Stimulated activated naive CD8-positive, alpha-beta T cell treated with anti-CD3 and anti-CD28 coated beads, Interleukin-15, amount 100 ng/mL, for 72 hours (primary cell): ENCODE results near the gene TET1.
"Not testable (repeated sequence)": the region's sequence is repeated elsewhere in the genome, so short reads cannot be mapped to it uniquely, and the experiment has no call there.

Experiments used
- ATAC-seq: fragments of 150-1000 bp; cut with Tn5 transposase; 2 replicates; pipeline ENCODE4 v1.10.0; 2021; ENCODE audit warnings: mild to moderate bottlenecking, moderate library complexity
- DNase-seq, 2 donors: peaks; one replicate each; pipeline ENCODE4 v3.0.0; 2021 to 2022
- H3K27ac Mint-ChIP-seq, 2 donors: one replicate each; pipeline ENCODE4 v1.8.0; 2022; ENCODE audit warnings: mild to moderate bottlenecking in 2 of 2, mixed read lengths in 2 of 2, moderate library complexity in 2 of 2
- H3K27me3 Mint-ChIP-seq: one replicate; pipeline ENCODE4 v1.8.0; 2022; ENCODE audit warnings: mixed read lengths
- H3K4me1 Mint-ChIP-seq: one replicate; pipeline ENCODE4 v1.8.0; 2022; ENCODE audit warnings: mild to moderate bottlenecking, mixed read lengths
- H3K4me3 Mint-ChIP-seq, 2 donors: one replicate each; pipeline ENCODE4 v1.8.0; 2022; ENCODE audit warnings: mild to moderate bottlenecking in 2 of 2, mixed read lengths in 2 of 2, moderate library complexity in 1 of 2
- H3K9me3 Mint-ChIP-seq, 2 donors: one replicate each; pipeline ENCODE4 v1.8.0; 2022; ENCODE audit warnings: mixed read lengths in 2 of 2

The TET1 gene

GRCh38 chr10:68625316-68625921 is 65.3 kb downstream of the TET1 start:
- H3K27ac Mint-ChIP-seq: peak overlapping the region in 1 of 2 donors; percentile 55
- H3K27me3 Mint-ChIP-seq: no peaks in the 10 kb centered on the region
- no peaks in the 10 kb centered on the region for H3K9me3 Mint-ChIP-seq
- peaks cover 31% of the 10 kb centered on the region for H3K4me1 Mint-ChIP-seq
- DNase-seq (no peak), ATAC-seq (no peak)
- peak overlapping the region in 1 of 2 donors; percentile 14 for H3K4me3 Mint-ChIP-seq

GRCh38 chr10:68628576-68629127 is 68.5 kb downstream of the TET1 start:
- no peak overlapping the region for H3K4me3 Mint-ChIP-seq
- H3K27ac Mint-ChIP-seq: no peak overlapping the region
- no peaks in the 10 kb centered on the region for H3K9me3 Mint-ChIP-seq
- peaks cover 31% of the 10 kb centered on the region for H3K4me1 Mint-ChIP-seq
- no peak for ATAC-seq
- no peak for DNase-seq
- no peaks in the 10 kb centered on the region for H3K27me3 Mint-ChIP-seq

GRCh38 chr10:68632271-68632560 is 72.1 kb downstream of the TET1 start:
- not testable (repeated sequence) for H3K4me3 Mint-ChIP-seq, H3K9me3 Mint-ChIP-seq, H3K27ac Mint-ChIP-seq, ATAC-seq, DNase-seq, H3K27me3 Mint-ChIP-seq
- peaks cover 12% of the 10 kb centered on the region for H3K4me1 Mint-ChIP-seq

GRCh38 chr10:68633281-68633680 is 73.1 kb downstream of the TET1 start:
- Mint-ChIP-seq H3K27me3 (no peaks in the 10 kb centered on the region), H3K4me1 (peaks cover 8% of the 10 kb centered on the region), H3K9me3 (no peaks in the 10 kb centered on the region), H3K4me3 (no peak overlapping the region), H3K27ac (no peak overlapping the region)
- no peak for ATAC-seq
- DNase-seq: no peak

- no peaks in the 10 kb centered on the region for H3K9me3 Mint-ChIP-seq
- peaks cover 2% of the 10 kb centered on the region for H3K4me1 Mint-ChIP-seq
- no peak overlapping the region for H3K4me3 Mint-ChIP-seq
- no peaks in the 10 kb centered on the region for H3K27me3 Mint-ChIP-seq
- ATAC-seq (no peak), DNase-seq (no peak)
- no peak overlapping the region for H3K27ac Mint-ChIP-seq
Observed at GRCh38 chr10:68633816-68634466, 73.8 kb downstream of the TET1 start.

- DNase-seq: no peak
- H3K27ac Mint-ChIP-seq: no peak overlapping the region
Observed at GRCh38 chr10:68636335-68636734, 76.2 kb downstream of the TET1 start.

GRCh38 chr10:68643550-68643949 is 83.4 kb downstream of the TET1 start:
- H3K4me3 Mint-ChIP-seq, H3K27ac Mint-ChIP-seq, H3K27me3 Mint-ChIP-seq, H3K9me3 Mint-ChIP-seq, DNase-seq, ATAC-seq, H3K4me1 Mint-ChIP-seq: not testable (repeated sequence)

More at GRCh38 chr10:68636335-68636734, 76.2 kb downstream of the TET1 start:
- Mint-ChIP-seq H3K9me3 (no peaks in the 10 kb centered on the region), H3K4me3 (no peak overlapping the region), H3K27me3 (no peaks in the 10 kb centered on the region), H3K4me1 (no peaks in the 10 kb centered on the region)
- no peak for ATAC-seq

- H3K9me3 Mint-ChIP-seq: no peaks in the 10 kb centered on the region
- ATAC-seq: no peak
- DNase-seq: no peak
- no peak overlapping the region for H3K27ac Mint-ChIP-seq
- no peaks in the 10 kb centered on the region for H3K27me3 Mint-ChIP-seq
- peaks cover 4% of the 10 kb centered on the region for H3K4me1 Mint-ChIP-seq
- H3K4me3 Mint-ChIP-seq: no peak overlapping the region
Observed at GRCh38 chr10:68647672-68648341, 87.7 kb downstream of the TET1 start.

- ATAC-seq (no peak), DNase-seq (no peak)
- Mint-ChIP-seq H3K27ac (no peak overlapping the region), H3K4me1 (no peaks in the 10 kb centered on the region), H3K9me3 (no peaks in the 10 kb centered on the region), H3K27me3 (no peaks in the 10 kb centered on the region), H3K4me3 (no peak overlapping the region)
Observed at GRCh38 chr10:68655620-68656126, 95.5 kb downstream of the TET1 start.

- no peak for DNase-seq
- Mint-ChIP-seq H3K9me3 (no peaks in the 10 kb centered on the region), H3K27me3 (no peaks in the 10 kb centered on the region), H3K4me1 (no peaks in the 10 kb centered on the region), H3K27ac (no peak overlapping the region), H3K4me3 (no peak overlapping the region)
- no peak for ATAC-seq
Observed at GRCh38 chr10:68665841-68666240, 105.7 kb downstream of the TET1 start.

- Mint-ChIP-seq H3K27ac (no peak overlapping the region), H3K9me3 (no peaks in the 10 kb centered on the region), H3K4me1 (no peaks in the 10 kb centered on the region), H3K27me3 (no peaks in the 10 kb centered on the region), H3K4me3 (no peak overlapping the region)
- DNase-seq (no peak), ATAC-seq (no peak)
Observed at GRCh38 chr10:68666280-68666760, 106.2 kb downstream of the TET1 start.

- Mint-ChIP-seq H3K27me3 (no peaks in the 10 kb centered on the region), H3K4me3 (no peak overlapping the region), H3K9me3 (no peaks in the 10 kb centered on the region), H3K27ac (peak overlapping the region in 1 of 2 donors; percentile 23), H3K4me1 (no peaks in the 10 kb centered on the region)
- ATAC-seq (no peak), DNase-seq (no peak)
Observed at GRCh38 chr10:68668231-68668630, 108.1 kb downstream of the TET1 start.

GRCh38 chr10:68668972-68669371 is 108.8 kb downstream of the TET1 start:
- no peak for DNase-seq
- no peaks in the 10 kb centered on the region for H3K9me3 Mint-ChIP-seq
- H3K27me3 Mint-ChIP-seq: no peaks in the 10 kb centered on the region
- no peak for ATAC-seq
- no peak overlapping the region for H3K27ac Mint-ChIP-seq
- H3K4me1 Mint-ChIP-seq: no peaks in the 10 kb centered on the region
- H3K4me3 Mint-ChIP-seq: no peak overlapping the region

- Mint-ChIP-seq H3K9me3 (no peaks in the 10 kb centered on the region), H3K27ac (peak overlapping the region in 1 of 2 donors; percentile 69), H3K4me3 (no peak overlapping the region), H3K27me3 (no peaks in the 10 kb centered on the region), H3K4me1 (no peaks in the 10 kb centered on the region)
- DNase-seq (no peak), ATAC-seq (no peak)
Observed at GRCh38 chr10:68684413-68684812, 124.3 kb downstream of the TET1 start.

- ATAC-seq (no peak), DNase-seq (no peak)
- Mint-ChIP-seq H3K27me3 (no peaks in the 10 kb centered on the region), H3K9me3 (no peaks in the 10 kb centered on the region), H3K4me1 (no peaks in the 10 kb centered on the region), H3K27ac (no peak overlapping the region), H3K4me3 (no peak overlapping the region)
Observed at GRCh38 chr10:68696018-68696417, 135.9 kb downstream of the TET1 start.

GRCh38 chr10:68697106-68697505 is 137.0 kb downstream of the TET1 start:
- no peaks in the 10 kb centered on the region for H3K27me3 Mint-ChIP-seq
- no peak for ATAC-seq
- no peak overlapping the region for H3K27ac Mint-ChIP-seq

More at GRCh38 chr10:68697106-68697505, 137.0 kb downstream of the TET1 start:
- no peak overlapping the region for H3K4me3 Mint-ChIP-seq
- DNase-seq: no peak
- no peaks in the 10 kb centered on the region for H3K9me3 Mint-ChIP-seq
- no peaks in the 10 kb centered on the region for H3K4me1 Mint-ChIP-seq
